GM06990 (cell line): ENCODE measurements around the gene ASNSD1.

Experiments
- DNase-seq: peaks from one replicate; pipeline ENCODE4 v3.0.0-alpha.2; 2011; ENCODE audit not compliant: insufficient read length; ENCODE audit errors: extremely low read depth
- H3K27me3 ChIP-seq: replicated peaks from 2 replicates; pipeline ENCODE4 v1.6.0; 2011; ENCODE audit warnings: low read length; ENCODE audit not compliant: control insufficient read depth, insufficient read depth
- H3K36me3 ChIP-seq: 2 replicates; pipeline ENCODE4 v1.5.1; 2011; ENCODE audit warnings: low read length; ENCODE audit not compliant: control insufficient read depth, insufficient read depth
- H3K4me3 ChIP-seq: replicated peaks from 2 replicates; pipeline ENCODE4 v1.5.1; 2011; ENCODE audit warnings: low read depth, mild to moderate bottlenecking, control low read depth, low read length
- TF ChIP-seq, protein P1 (sequence below): IDR thresholded peaks from 2 replicates; pipeline ENCODE4 v1.5.1; 2011; ENCODE audit warnings: low read length, control low read depth, mild to moderate bottlenecking, inconsistent platforms; ENCODE audit not compliant: insufficient read depth, poor library complexity, severe bottlenecking

The ASNSD1 gene

DNA sequence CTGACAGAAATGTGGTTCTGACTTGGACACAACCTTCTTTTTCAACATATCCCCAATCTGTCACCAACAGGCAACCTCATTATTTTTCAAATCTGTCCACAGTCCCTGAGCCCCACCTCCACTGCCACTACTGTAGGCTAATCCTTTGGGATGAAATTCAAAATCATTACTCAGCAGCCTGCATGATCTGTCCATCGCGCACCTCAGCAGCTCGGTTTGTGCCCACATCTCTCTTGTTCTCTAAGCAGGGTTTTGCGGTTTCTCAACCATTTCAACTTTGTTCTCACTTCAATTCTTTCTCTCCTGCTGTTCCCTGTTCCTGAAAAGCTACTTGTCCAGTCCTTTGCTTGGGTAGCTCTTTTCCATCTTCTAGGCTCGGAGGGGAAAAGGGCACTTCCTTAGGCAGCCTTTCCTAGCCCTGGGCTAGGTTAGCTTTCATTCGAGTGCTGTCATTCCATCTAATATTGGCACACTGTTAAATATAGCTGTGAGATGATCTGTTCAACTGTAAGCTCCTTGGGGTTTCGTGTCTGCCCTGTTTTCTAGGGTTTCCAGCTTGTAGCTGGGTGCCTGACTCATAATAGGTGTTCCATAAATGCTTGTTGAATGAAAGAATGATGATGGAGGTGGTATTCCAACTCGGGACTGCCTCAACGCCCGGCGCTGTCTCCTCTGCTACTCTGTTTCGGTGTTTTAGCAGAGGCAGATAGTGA, 12.6 kb downstream of the ASNSD1 start:
- Histone ChIP-seq H3K36me3 (peaks cover 1% of the 10 kb centered on the region; the same call in 1 of the 2 replicates), H3K4me3 (peak overlapping the region; percentile 42), H3K27me3 (no peaks in the 10 kb centered on the region)
- DNase-seq = no peak
- TF ChIP-seq, protein P1, sequence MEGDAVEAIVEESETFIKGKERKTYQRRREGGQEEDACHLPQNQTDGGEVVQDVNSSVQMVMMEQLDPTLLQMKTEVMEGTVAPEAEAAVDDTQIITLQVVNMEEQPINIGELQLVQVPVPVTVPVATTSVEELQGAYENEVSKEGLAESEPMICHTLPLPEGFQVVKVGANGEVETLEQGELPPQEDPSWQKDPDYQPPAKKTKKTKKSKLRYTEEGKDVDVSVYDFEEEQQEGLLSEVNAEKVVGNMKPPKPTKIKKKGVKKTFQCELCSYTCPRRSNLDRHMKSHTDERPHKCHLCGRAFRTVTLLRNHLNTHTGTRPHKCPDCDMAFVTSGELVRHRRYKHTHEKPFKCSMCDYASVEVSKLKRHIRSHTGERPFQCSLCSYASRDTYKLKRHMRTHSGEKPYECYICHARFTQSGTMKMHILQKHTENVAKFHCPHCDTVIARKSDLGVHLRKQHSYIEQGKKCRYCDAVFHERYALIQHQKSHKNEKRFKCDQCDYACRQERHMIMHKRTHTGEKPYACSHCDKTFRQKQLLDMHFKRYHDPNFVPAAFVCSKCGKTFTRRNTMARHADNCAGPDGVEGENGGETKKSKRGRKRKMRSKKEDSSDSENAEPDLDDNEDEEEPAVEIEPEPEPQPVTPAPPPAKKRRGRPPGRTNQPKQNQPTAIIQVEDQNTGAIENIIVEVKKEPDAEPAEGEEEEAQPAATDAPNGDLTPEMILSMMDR = no peak

DNA sequence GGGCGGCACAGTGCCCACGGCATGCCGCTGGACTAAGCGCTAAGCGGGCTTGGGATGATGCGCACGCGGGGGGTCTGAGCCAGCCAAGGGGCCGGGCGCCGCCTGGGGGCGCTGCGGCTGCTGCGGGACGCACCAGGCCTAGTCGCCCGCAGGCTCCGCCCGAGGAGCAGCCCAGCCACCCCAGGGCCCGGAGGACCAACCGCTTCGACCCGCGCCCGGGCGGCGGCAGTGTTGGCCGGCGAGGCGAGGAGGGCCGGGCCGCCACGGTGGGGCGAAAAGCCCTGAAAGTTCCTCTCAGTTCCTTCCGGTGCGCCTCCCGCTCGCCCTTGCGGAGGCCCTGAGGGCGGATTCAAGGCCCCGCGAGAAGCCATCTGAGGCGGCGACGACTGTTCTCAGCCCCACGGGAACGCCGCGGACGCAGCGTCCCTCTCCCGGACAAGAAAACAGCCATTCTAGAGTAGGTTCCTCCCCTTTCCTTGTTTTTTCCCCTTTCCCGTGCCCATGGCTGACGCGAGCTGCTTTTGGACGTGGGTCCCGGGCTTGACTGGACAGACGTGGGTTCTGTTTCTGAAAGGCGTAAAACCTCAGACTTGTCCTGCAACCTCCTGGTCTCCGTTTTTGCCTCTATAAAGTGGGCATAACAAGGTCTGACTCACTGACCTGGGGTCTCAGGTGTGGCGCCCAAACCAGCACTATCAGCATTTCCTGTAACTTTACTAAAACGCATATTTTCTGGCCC, 13.3 kb downstream of the ASNSD1 start, which contains the start of gene ANKAR:
Gene ANKAR, plus strand, starts transcription at position 297 of the 739 bp plus-strand sequence. CDS start 1,821 bp downstream, outside the sequence.
- Histone ChIP-seq H3K4me3 (peak within 1 kb of the TSS; percentile 63), H3K36me3 (no peaks in the 10 kb centered on the region; the same call in 1 of the 2 replicates), H3K27me3 (no peaks in the 10 kb centered on the region)
- TF ChIP-seq, protein P1 = peak; percentile 69
- DNase-seq = peak; percentile 94

DNA sequence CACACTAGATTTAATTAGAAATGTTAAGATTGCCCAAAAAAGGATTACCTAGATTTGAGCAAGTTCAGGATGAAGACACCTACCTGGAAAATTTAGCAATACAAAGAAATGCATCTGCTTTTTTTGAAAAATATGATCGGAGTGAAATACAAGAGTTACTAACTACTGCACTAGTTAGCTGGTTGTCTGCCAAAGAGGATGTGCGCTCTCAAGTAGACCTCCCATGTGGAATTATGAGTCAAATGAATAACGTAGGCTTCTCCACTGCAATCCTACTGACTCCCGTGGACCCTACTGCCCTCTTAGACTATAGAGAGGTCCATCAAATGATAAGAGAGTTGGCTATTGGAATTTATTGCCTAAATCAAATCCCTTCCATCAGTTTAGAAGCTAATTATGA, 15.2 kb downstream of the ASNSD1 start:
- no peaks in the 10 kb centered on the region; the same call in 1 of the 2 replicates for H3K36me3 ChIP-seq
- TF ChIP-seq, protein P1 = no peak
- no peak for DNase-seq
- no peaks in the 10 kb centered on the region for H3K27me3 ChIP-seq
- no peak overlapping the region for H3K4me3 ChIP-seq

DNA sequence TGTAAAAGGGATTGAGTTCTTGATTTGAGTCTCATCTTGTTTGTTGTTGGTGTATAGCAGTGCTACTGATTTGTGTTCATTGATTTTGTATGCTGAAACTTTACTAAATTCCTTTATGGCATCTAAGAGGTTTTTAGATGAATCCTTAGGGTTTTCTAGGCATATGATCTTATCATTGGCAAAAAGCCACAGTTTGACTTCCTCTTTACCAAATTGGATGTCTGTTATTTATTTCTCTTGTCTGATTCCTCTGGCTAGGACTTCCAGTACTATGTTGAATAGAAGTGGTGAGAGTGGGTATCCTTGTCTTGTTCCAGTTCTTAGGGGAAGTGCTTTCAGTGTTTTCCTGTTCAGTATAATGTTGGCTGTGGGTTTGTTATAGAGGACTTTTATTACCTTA, 18.0 kb downstream of the ASNSD1 start:
- Histone ChIP-seq H3K4me3 (no peak overlapping the region), H3K27me3 (no peaks in the 10 kb centered on the region), H3K36me3 (no peaks in the 10 kb centered on the region; the same call in 1 of the 2 replicates)
- TF ChIP-seq, protein P1 = no peak
- no peak for DNase-seq

DNA sequence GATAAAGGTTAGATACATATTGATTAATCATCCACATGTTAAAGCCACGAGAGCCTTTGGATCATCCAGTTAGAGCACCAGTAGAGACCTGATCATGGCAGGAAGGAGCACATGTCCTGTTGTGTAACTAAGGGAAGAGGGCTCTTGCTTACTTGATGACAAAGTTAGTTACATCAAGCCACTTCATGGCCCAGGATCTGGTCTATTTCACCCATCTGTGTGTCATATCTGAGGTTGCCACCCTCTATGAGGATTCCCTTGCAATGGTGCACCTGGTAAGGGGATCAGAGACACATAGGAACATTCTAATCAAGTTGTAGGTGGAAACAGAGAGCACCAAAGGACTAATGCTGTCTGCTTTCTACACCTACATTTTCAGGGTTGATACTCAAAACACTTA, 19.9 kb downstream of the ASNSD1 start:
- H3K36me3 ChIP-seq = no peaks in the 10 kb centered on the region; the same call in 1 of the 2 replicates
- no peaks in the 10 kb centered on the region for H3K27me3 ChIP-seq
- no peak overlapping the region for H3K4me3 ChIP-seq
- no peak for DNase-seq
- TF ChIP-seq, protein P1 = no peak
